Adrenal gland (tissue), 5 donors: Measurements from ENCODE around the gene MCF2L.

Experiments
- POLR2A ChIP-seq, 2 donors: fragments of 450-650 bp; IDR thresholded peaks; one replicate each; pipeline ENCODE4 v1.6.1; 2017; ENCODE audit warnings: antibody characterized with exemption in 2 of 2, mild to moderate bottlenecking in 2 of 2, moderate library complexity in 1 of 2
- TF ChIP-seq, protein P1 (sequence below), 6 experiments: fragments of 450-650 bp in 4 of 6; fragments of 200-600 bp in 2 of 6; sonication (generic) in 1 of 6; IDR thresholded peaks; 1 replicate in 5 of 6; 2 replicates in 1 of 6; pipeline versions ENCODE4 v1.5.1 to v1.8.0; 2016 to 2021; ENCODE audit warnings: antibody characterized with exemption in 6 of 6, mild to moderate bottlenecking in 2 of 6, moderate library complexity in 1 of 6
- donor health status: DM: no; HTN: no; CAD: no.

DNA sequence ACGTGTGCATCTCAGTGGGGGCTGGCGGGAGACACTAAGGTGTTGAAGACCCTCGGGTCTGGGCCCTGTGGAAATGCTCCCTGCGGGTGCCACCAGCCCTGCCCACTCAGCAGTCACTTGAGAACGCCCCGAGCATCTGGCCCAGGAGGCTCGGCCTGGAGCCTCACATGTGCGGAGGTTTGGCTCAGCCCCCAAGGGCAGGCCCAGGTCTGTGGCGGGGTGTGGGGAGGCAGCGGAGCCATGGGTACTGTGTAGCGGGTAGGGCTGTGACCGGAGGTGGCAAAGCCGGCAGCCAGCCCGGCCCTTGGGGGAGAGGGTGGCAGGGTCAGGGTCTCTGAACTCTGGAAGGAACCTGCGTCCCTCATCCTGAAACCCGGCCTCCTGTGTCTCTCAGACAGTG is 37.6 kb downstream of the MCF2L start:
- TF ChIP-seq, protein P1, sequence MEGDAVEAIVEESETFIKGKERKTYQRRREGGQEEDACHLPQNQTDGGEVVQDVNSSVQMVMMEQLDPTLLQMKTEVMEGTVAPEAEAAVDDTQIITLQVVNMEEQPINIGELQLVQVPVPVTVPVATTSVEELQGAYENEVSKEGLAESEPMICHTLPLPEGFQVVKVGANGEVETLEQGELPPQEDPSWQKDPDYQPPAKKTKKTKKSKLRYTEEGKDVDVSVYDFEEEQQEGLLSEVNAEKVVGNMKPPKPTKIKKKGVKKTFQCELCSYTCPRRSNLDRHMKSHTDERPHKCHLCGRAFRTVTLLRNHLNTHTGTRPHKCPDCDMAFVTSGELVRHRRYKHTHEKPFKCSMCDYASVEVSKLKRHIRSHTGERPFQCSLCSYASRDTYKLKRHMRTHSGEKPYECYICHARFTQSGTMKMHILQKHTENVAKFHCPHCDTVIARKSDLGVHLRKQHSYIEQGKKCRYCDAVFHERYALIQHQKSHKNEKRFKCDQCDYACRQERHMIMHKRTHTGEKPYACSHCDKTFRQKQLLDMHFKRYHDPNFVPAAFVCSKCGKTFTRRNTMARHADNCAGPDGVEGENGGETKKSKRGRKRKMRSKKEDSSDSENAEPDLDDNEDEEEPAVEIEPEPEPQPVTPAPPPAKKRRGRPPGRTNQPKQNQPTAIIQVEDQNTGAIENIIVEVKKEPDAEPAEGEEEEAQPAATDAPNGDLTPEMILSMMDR (IDR thresholded peaks at IDR 0.05) = no peak
- TF ChIP-seq POLR2A (IDR thresholded peaks at IDR 0.05) = no peak
